ENCODE data around the gene CCDC34.

DNA sequence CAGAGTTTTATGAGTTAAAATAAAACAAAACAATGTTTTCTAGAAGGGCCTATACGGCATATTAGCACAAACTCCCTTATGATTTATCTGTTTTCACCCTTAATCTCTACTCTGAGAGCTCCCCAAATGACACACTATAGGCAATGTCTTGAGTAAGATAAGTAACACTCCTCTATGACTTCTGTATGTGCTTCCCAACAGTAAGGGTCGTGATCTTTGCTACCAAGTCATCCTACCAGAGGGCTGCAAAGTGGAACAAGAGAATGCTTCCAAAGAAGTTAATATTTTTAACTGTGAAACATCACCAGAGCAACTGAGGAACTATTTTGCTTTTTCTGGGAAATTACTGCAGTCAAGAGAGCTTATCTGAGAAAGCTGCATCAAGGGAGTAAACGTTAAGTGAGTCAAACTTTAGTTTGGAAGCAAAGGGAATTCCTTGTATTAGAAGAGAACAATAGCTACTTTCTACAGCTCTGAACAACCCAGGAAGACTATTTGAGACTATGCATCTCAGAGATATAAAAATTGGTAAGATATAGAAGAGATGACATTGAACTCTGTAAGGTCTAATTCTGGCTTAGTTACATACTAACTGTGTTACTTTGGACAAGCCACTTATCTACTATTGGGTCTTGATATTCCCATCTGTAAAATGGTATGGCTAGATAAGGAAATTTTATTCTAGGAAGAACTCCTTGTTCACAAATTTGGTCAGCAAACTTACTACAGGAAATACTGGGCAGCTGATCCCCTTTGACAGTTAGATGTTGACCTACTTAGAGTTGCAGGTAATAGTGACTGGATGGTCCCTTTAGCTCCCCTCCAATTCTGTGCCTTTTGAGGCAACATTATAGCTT is 43.7 kb upstream of the CCDC34 start:
- TF ChIP-seq, protein P1, sequence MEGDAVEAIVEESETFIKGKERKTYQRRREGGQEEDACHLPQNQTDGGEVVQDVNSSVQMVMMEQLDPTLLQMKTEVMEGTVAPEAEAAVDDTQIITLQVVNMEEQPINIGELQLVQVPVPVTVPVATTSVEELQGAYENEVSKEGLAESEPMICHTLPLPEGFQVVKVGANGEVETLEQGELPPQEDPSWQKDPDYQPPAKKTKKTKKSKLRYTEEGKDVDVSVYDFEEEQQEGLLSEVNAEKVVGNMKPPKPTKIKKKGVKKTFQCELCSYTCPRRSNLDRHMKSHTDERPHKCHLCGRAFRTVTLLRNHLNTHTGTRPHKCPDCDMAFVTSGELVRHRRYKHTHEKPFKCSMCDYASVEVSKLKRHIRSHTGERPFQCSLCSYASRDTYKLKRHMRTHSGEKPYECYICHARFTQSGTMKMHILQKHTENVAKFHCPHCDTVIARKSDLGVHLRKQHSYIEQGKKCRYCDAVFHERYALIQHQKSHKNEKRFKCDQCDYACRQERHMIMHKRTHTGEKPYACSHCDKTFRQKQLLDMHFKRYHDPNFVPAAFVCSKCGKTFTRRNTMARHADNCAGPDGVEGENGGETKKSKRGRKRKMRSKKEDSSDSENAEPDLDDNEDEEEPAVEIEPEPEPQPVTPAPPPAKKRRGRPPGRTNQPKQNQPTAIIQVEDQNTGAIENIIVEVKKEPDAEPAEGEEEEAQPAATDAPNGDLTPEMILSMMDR (IDR thresholded peaks at IDR 0.05), result no peak
- TF ChIP-seq POLR2A (IDR thresholded peaks at IDR 0.05), result no peak

Measured in testis (tissue), 2 donors.